ENCODE measurements around the gene CENPT.

GRCh38 chr16:67814567-67814966 lies 32.9 kb downstream of the CENPT start:
- no peak for TF ChIP-seq CTCF (IDR thresholded peaks at IDR 0.05)
- no peak for TF ChIP-seq POLR2A (IDR thresholded peaks at IDR 0.05)
